ENCODE measurements around the gene PFDN5. TPM values are rescaled to one million over a fixed set of nuclear protein-coding genes. Genes with fewer than 3 reads are reported as not detected.

Gene PFDN5
- polyA plus RNA-seq, 1 experiment = 965 TPM

- DNase-seq (ENCODE audit: low read depth) = no peak
- Histone ChIP-seq H3K4me3 (ENCODE audit: low read depth, low read length) (no peak overlapping the region), H3K36me3 (ENCODE audit: control insufficient read depth, insufficient read depth, low read length) (no peaks in the 10 kb centered on the region; the same call in 1 of the 2 replicates), H3K27me3 (ENCODE audit: control insufficient read depth, insufficient read depth, low read length) (no peaks in the 10 kb centered on the region)
- POLR2A ChIA-PET = no interaction called here
- CTCF ChIA-PET = interaction anchor here (1.5 to 4.5 kb wide), 3 partner anchors 8 to 64 kb away, joined by 6 to 29 read pairs (median 19); partner anchors contain the start of gene ESPL1
- TF ChIP-seq, protein P1, sequence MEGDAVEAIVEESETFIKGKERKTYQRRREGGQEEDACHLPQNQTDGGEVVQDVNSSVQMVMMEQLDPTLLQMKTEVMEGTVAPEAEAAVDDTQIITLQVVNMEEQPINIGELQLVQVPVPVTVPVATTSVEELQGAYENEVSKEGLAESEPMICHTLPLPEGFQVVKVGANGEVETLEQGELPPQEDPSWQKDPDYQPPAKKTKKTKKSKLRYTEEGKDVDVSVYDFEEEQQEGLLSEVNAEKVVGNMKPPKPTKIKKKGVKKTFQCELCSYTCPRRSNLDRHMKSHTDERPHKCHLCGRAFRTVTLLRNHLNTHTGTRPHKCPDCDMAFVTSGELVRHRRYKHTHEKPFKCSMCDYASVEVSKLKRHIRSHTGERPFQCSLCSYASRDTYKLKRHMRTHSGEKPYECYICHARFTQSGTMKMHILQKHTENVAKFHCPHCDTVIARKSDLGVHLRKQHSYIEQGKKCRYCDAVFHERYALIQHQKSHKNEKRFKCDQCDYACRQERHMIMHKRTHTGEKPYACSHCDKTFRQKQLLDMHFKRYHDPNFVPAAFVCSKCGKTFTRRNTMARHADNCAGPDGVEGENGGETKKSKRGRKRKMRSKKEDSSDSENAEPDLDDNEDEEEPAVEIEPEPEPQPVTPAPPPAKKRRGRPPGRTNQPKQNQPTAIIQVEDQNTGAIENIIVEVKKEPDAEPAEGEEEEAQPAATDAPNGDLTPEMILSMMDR (IDR thresholded peaks at IDR 0.05; ENCODE audit: insufficient read depth, low read depth, low read length) = no peak
Measured at GRCh38 chr12:53276511-53276910, 18.8 kb upstream of the PFDN5 start.

GRCh38 chr12:53277981-53278380 lies 17.4 kb upstream of the PFDN5 start:
- DNase-seq (ENCODE audit: low read depth) = no peak
- ChIA-PET CTCF (interaction anchor here (0.8 to 4.5 kb wide), 6 partner anchors 9 to 119 kb away, joined by 3 to 29 read pairs (median 6); a partner anchor contains a TSS), POLR2A (no interaction called here)
- TF ChIP-seq, protein P1 (IDR thresholded peaks at IDR 0.05; ENCODE audit: insufficient read depth, low read depth, low read length) = no peak
- H3K4me3 ChIP-seq (ENCODE audit: low read depth, low read length) = no peak overlapping the region
- no peaks in the 10 kb centered on the region for H3K27me3 ChIP-seq (ENCODE audit: control insufficient read depth, insufficient read depth, low read length)
- peaks cover 5% of the 10 kb centered on the region for H3K36me3 ChIP-seq (ENCODE audit: control insufficient read depth, insufficient read depth, low read length)

GRCh38 chr12:53279283-53279869 lies 16.0 kb upstream of the PFDN5 start:
- H3K27me3 ChIP-seq (ENCODE audit: control insufficient read depth, insufficient read depth, low read length) = no peaks in the 10 kb centered on the region
- CTCF ChIA-PET = interaction anchor here (1.1 to 4.5 kb wide), 6 partner anchors 10 to 120 kb away, joined by 3 to 29 read pairs (median 6); partner anchors contain the start of gene ESPL1
- peaks cover 11% of the 10 kb centered on the region for H3K36me3 ChIP-seq (ENCODE audit: control insufficient read depth, insufficient read depth, low read length)
- no peak for DNase-seq (ENCODE audit: low read depth)
- H3K4me3 ChIP-seq (ENCODE audit: low read depth, low read length) = no peak overlapping the region
- POLR2A ChIA-PET = no interaction called here
- TF ChIP-seq, protein P1 (IDR thresholded peaks at IDR 0.05; ENCODE audit: insufficient read depth, low read depth, low read length) = no peak

- DNase-seq (ENCODE audit: low read depth) = no peak
- Histone ChIP-seq H3K27me3 (ENCODE audit: control insufficient read depth, insufficient read depth, low read length) (no peaks in the 10 kb centered on the region), H3K4me3 (ENCODE audit: low read depth, low read length) (no peak overlapping the region), H3K36me3 (ENCODE audit: control insufficient read depth, insufficient read depth, low read length) (peaks cover 11% of the 10 kb centered on the region)
- ChIA-PET POLR2A (no interaction called here), CTCF (interaction anchor here (0.7 to 4.5 kb wide), 7 partner anchors 9 to 121 kb away, joined by 3 to 29 read pairs (median 5); partner anchors contain the start of gene ESPL1)
- TF ChIP-seq, protein P1 (IDR thresholded peaks at IDR 0.05; ENCODE audit: insufficient read depth, low read depth, low read length) = no peak
Measured at GRCh38 chr12:53279888-53280498, 15.3 kb upstream of the PFDN5 start.

GRCh38 chr12:53286448-53286847 lies 8.9 kb upstream of the PFDN5 start:
- ChIA-PET POLR2A (no interaction called here), CTCF (interaction anchor here (0.9 to 13.1 kb wide), 11 partner anchors 9 to 221 kb away, joined by 3 to 240 read pairs (median 5); partner anchors contain the start of genes AAAS, ESPL1, MYG1 and PFDN5)
- H3K36me3 ChIP-seq (ENCODE audit: control insufficient read depth, insufficient read depth, low read length) = peaks cover 14% of the 10 kb centered on the region

More at GRCh38 chr12:53286448-53286847, 8.9 kb upstream of the PFDN5 start:
- DNase-seq (ENCODE audit: low read depth) = no peak
- no peaks in the 10 kb centered on the region for H3K27me3 ChIP-seq (ENCODE audit: control insufficient read depth, insufficient read depth, low read length)
- TF ChIP-seq, protein P1 (IDR thresholded peaks at IDR 0.05; ENCODE audit: insufficient read depth, low read depth, low read length) = no peak
- H3K4me3 ChIP-seq (ENCODE audit: low read depth, low read length) = no peak overlapping the region
